HepG2 (cell line): ENCODE data around the gene ATP23. TPM values are rescaled to one million over a fixed set of nuclear protein-coding genes. Genes with fewer than 3 reads are reported as not detected.

Experiments
- HOXD1 ChIP-seq: sonication (generic); formaldehyde crosslinking; IDR thresholded peaks from 2 replicates; pipeline ENCODE4 v1.5.0; 2020; ENCODE audit warnings: missing genetic modification reagents
- KDM4B ChIP-seq: sonication (generic); formaldehyde crosslinking; IDR thresholded peaks from 2 replicates; pipeline ENCODE4 v1.4.0; 2020; ENCODE audit warnings: missing genetic modification reagents
- MIER3 ChIP-seq: IDR thresholded peaks from 2 replicates; pipeline ENCODE4 v1.6.1; 2016; ENCODE audit warnings: missing compliant biosample characterization, borderline replicate concordance
- MYC ChIP-seq: sonication (generic); formaldehyde crosslinking; IDR thresholded peaks from 2 replicates; pipeline ENCODE4 v1.9.0; 2021; ENCODE audit warnings: missing genetic modification reagents, borderline replicate concordance
- PHF20 ChIP-seq: sonication (generic); formaldehyde crosslinking; IDR thresholded peaks from 2 replicates; pipeline ENCODE4 v1.5.0; 2020; ENCODE audit warnings: mild to moderate bottlenecking, missing genetic modification reagents
- REXO4 ChIP-seq: sonication (generic); formaldehyde crosslinking; IDR thresholded peaks from 2 replicates; pipeline ENCODE4 v1.8.0; 2022; ENCODE audit warnings: missing genetic modification reagents, mild to moderate bottlenecking, borderline replicate concordance
- RFXAP ChIP-seq: sonication (generic); formaldehyde crosslinking; IDR thresholded peaks from 2 replicates; pipeline ENCODE4 v1.4.0; 2020; ENCODE audit warnings: missing genetic modification reagents, borderline replicate concordance
- SP4 ChIP-seq: sonication (generic); formaldehyde crosslinking; IDR thresholded peaks from 2 replicates; pipeline ENCODE4 v1.8.1; 2023; ENCODE audit warnings: mild to moderate bottlenecking, missing genetic modification reagents
- TBX2 ChIP-seq: sonication (generic); formaldehyde crosslinking; IDR thresholded peaks from 2 replicates; pipeline ENCODE4 v1.5.0; 2020; ENCODE audit warnings: missing genetic modification reagents, mild to moderate bottlenecking, borderline replicate concordance
- ZBTB3 ChIP-seq: sonication (generic); formaldehyde crosslinking; IDR thresholded peaks from 2 replicates; pipeline ENCODE4 v1.4.0; 2020; ENCODE audit warnings: low read depth, mild to moderate bottlenecking, moderate library complexity, missing genetic modification reagents, borderline replicate concordance
- ZNF264 ChIP-seq: sonication (generic); formaldehyde crosslinking; IDR thresholded peaks from 2 replicates; pipeline ENCODE4 v1.4.0; 2020; ENCODE audit warnings: missing genetic modification reagents
- ZNF337 ChIP-seq: sonication (generic); formaldehyde crosslinking; IDR thresholded peaks from 2 replicates; pipeline ENCODE4 v1.5.1; 2020; ENCODE audit warnings: missing genetic modification reagents, low read depth, mild to moderate bottlenecking, borderline replicate concordance
- ZNF549 ChIP-seq: sonication (generic); formaldehyde crosslinking; IDR thresholded peaks from 2 replicates; pipeline ENCODE4 v1.5.0; 2020; ENCODE audit warnings: missing genetic modification reagents
- ZNF569 ChIP-seq: sonication (generic); formaldehyde crosslinking; IDR thresholded peaks from 2 replicates; pipeline ENCODE4 v1.5.0; 2020; ENCODE audit warnings: mild to moderate bottlenecking, missing genetic modification reagents, moderate library complexity, borderline replicate concordance
- ZNF75D ChIP-seq: sonication (generic); formaldehyde crosslinking; IDR thresholded peaks from 2 replicates; pipeline ENCODE4 v1.8.1; 2023; ENCODE audit warnings: missing genetic modification reagents, mild to moderate bottlenecking, borderline replicate concordance
- polyA plus RNA-seq, 8 experiments: library from polyadenylated mRNA; depleted of rRNA in 3 of 8; stranded (reverse) in 7 of 8; unstranded in 1 of 8; fragments of >200 nt; fragmentation: Illumina TruSeq in 4 of 8; extraction: Trizol in 4 of 8; gene quantifications; 2 replicates each; pipeline versions ENCODE4 v1.2.1 to v1.2.3, GENCODE V29; 2011 to 2016; ENCODE audit warnings: low read depth in 4 of 8, missing spikeins in 1 of 8, mixed read lengths in 1 of 8; ENCODE audit not compliant: insufficient read depth in 1 of 8
- total RNA-seq, 5 experiments: library from RNA; depleted of rRNA; stranded (reverse); fragments of >200 nt; fragmentation: Illumina TruSeq; extraction: Trizol; gene quantifications; 2 replicates each; pipeline ENCODE4 v1.2.3, GENCODE V29; 2016; ENCODE audit warnings: low read depth in 1 of 5
- TF ChIP-seq, protein P1 (sequence below): sonication (generic); formaldehyde crosslinking; IDR thresholded peaks from 2 replicates; pipeline ENCODE4 v1.4.0; 2020; ENCODE audit warnings: missing genetic modification reagents, borderline replicate concordance
- TF ChIP-seq, protein P2 (sequence below): sonication (generic); formaldehyde crosslinking; IDR thresholded peaks from 2 replicates; pipeline ENCODE4 v1.4.0; 2020; ENCODE audit warnings: missing genetic modification reagents
- TF ChIP-seq, protein P3 (sequence below): sonication (generic); formaldehyde crosslinking; IDR thresholded peaks from 2 replicates; pipeline ENCODE4 v1.4.0; 2020; ENCODE audit warnings: mild to moderate bottlenecking, missing genetic modification reagents
- TF ChIP-seq, protein P4 (sequence below): IDR thresholded peaks from 2 replicates; pipeline ENCODE4 v1.6.1; 2016; ENCODE audit warnings: missing biosample characterization, missing genetic modification reagents, low read depth

ATP23 gene
- total and polyA plus RNA-seq, 2 of the 13 experiments (the other 11 are each of a cell fraction or from before 2014, with no cell fraction given), result 12.1 to 14.7 TPM

DNA sequence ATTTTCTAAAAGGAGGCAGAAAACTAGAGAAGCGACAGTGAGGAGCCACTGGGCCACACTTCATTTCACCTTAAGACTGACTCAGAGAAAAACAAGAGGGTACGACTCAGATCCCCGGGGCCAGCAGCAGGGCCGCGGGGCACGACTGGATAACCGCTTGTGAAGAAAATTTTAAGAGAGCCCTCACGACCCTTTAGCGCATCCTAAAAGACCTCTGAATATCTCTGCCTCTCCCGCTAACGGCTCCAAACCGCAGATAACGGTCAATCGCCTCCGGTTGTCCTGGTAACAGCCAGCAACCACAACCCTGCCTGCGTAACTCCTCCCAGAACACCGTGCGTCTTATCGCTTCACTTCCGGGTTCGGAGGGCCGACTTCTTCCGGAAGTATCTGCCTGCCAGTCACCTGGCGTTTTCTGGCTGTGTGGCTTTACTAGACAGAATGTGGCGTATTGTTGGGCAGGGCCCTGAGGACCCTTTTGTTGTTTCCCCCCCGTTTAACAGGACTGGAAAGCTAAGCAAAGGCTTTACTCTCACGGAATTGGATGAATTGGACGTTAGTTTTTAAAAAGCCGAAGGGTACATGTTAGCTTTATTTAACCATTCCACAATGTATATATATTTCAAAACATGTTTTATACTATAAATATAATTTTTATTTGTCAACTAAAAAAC, 5.4 kb upstream of the ATP23 start (continued):
- TF ChIP-seq RFXAP (no peak), ZBTB3 (CRISPR knock-in tag) (no peak), SP4 (CRISPR knock-in tag) (no peak), ZNF549 (CRISPR knock-in tag) (no peak), KDM4B (CRISPR knock-in tag) (no peak), ZNF75D (CRISPR knock-in tag) (no peak), ZNF337 (CRISPR knock-in tag) (no peak), MYC (peak; percentile 45; the same call in 1 of the 2 replicates), TBX2 (CRISPR knock-in tag) (0 out of 2 replicates have a peak, but pooled peaks have one; percentile 51), HOXD1 (no peak), MIER3 (CRISPR knock-in tag) (peak; percentile 37; the same call in 1 of the 2 replicates), REXO4 (CRISPR knock-in tag) (no peak), ZNF569 (CRISPR knock-in tag) (peak; percentile 42; the same call in 1 of the 2 replicates), ZNF264 (CRISPR knock-in tag) (no peak; the same call in 1 of the 2 replicates), PHF20 (CRISPR knock-in tag) (peak; percentile 95)
- TF ChIP-seq, protein P1, sequence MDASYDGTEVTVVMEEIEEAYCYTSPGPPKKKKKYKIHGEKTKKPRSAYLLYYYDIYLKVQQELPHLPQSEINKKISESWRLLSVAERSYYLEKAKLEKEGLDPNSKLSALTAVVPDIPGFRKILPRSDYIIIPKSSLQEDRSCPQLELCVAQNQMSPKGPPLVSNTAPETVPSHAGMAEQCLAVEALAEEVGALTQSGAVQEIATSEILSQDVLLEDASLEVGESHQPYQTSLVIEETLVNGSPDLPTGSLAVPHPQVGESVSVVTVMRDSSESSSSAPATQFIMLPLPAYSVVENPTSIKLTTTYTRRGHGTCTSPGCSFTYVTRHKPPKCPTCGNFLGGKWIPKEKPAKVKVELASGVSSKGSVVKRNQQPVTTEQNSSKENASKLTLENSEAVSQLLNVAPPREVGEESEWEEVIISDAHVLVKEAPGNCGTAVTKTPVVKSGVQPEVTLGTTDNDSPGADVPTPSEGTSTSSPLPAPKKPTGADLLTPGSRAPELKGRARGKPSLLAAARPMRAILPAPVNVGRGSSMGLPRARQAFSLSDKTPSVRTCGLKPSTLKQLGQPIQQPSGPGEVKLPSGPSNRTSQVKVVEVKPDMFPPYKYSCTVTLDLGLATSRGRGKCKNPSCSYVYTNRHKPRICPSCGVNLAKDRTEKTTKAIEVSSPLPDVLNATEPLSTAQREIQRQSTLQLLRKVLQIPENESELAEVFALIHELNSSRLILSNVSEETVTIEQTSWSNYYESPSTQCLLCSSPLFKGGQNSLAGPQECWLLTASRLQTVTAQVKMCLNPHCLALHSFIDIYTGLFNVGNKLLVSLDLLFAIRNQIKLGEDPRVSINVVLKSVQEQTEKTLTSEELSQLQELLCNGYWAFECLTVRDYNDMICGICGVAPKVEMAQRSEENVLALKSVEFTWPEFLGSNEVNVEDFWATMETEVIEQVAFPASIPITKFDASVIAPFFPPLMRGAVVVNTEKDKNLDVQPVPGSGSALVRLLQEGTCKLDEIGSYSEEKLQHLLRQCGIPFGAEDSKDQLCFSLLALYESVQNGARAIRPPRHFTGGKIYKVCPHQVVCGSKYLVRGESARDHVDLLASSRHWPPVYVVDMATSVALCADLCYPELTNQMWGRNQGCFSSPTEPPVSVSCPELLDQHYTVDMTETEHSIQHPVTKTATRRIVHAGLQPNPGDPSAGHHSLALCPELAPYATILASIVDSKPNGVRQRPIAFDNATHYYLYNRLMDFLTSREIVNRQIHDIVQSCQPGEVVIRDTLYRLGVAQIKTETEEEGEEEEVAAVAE (CRISPR knock-in tag), result peak; percentile 98
- TF ChIP-seq, protein P2, sequence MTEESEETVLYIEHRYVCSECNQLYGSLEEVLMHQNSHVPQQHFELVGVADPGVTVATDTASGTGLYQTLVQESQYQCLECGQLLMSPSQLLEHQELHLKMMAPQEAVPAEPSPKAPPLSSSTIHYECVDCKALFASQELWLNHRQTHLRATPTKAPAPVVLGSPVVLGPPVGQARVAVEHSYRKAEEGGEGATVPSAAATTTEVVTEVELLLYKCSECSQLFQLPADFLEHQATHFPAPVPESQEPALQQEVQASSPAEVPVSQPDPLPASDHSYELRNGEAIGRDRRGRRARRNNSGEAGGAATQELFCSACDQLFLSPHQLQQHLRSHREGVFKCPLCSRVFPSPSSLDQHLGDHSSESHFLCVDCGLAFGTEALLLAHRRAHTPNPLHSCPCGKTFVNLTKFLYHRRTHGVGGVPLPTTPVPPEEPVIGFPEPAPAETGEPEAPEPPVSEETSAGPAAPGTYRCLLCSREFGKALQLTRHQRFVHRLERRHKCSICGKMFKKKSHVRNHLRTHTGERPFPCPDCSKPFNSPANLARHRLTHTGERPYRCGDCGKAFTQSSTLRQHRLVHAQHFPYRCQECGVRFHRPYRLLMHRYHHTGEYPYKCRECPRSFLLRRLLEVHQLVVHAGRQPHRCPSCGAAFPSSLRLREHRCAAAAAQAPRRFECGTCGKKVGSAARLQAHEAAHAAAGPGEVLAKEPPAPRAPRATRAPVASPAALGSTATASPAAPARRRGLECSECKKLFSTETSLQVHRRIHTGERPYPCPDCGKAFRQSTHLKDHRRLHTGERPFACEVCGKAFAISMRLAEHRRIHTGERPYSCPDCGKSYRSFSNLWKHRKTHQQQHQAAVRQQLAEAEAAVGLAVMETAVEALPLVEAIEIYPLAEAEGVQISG (CRISPR knock-in tag), result peak; percentile 82
- TF ChIP-seq, protein P3, sequence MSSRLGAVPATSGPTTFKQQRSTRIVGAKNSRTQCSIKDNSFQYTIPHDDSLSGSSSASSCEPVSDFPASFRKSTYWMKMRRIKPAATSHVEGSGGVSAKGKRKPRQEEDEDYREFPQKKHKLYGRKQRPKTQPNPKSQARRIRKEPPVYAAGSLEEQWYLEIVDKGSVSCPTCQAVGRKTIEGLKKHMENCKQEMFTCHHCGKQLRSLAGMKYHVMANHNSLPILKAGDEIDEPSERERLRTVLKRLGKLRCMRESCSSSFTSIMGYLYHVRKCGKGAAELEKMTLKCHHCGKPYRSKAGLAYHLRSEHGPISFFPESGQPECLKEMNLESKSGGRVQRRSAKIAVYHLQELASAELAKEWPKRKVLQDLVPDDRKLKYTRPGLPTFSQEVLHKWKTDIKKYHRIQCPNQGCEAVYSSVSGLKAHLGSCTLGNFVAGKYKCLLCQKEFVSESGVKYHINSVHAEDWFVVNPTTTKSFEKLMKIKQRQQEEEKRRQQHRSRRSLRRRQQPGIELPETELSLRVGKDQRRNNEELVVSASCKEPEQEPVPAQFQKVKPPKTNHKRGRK, result no peak
- TF ChIP-seq, protein P4, sequence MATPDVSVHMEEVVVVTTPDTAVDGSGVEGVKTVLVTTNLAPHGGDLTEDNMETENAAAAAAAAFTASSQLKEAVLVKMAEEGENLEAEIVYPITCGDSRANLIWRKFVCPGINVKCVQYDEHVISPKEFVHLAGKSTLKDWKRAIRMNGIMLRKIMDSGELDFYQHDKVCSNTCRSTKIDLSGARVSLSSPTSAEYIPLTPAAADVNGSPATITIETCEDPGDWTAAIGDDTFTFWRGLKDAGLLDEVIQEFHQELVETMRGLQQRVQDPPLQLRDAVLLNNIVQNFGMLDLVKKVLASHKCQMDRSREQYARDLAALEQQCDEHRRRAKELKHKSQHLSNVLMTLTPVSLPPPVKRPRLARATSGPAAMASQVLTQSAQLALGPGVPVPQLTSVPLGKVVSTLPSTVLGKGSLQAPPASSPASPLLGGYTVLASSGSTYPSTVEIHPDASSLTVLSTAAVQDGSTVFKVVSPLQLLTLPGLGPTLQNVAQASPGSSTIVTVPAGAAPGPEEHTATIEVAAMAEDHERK (CRISPR knock-in tag), result peak; percentile 60; the same call in 1 of the 2 replicates
